Fibroblast of mammary gland (primary cell): ENCODE data around the gene RFX1.
"Not testable (repeated sequence)": the region's sequence is repeated elsewhere in the genome, so short reads cannot be mapped to it uniquely, and the experiment has no call there.

ENCODE experiments used
- DNase-seq: peaks from one replicate; pipeline ENCODE4 v3.0.0-alpha.2; 2010; ENCODE audit warnings: low read depth
- H3K4me3 ChIP-seq: 2 replicates; pipeline ENCODE4 v1.5.1; 2011; ENCODE audit warnings: low read depth, mild to moderate bottlenecking, low read length, moderate library complexity; ENCODE audit not compliant: control insufficient read depth
- CTCF ChIP-seq: conservative IDR thresholded peaks from 2 replicates; pipeline ENCODE4 v1.5.1; 2011; ENCODE audit warnings: low read depth, low read length, inconsistent platforms; ENCODE audit not compliant: control insufficient read depth, insufficient read depth

The RFX1 gene

GRCh38 chr19:13978351-13979243 is 27.5 kb downstream of the RFX1 start:
- no peak for TF ChIP-seq CTCF
- DNase-seq = peak; percentile 20
- H3K4me3 ChIP-seq = no peak overlapping the region

GRCh38 chr19:13977803-13978202 is 28.3 kb downstream of the RFX1 start:
- no peak for DNase-seq
- no peak overlapping the region for H3K4me3 ChIP-seq
- no peak for TF ChIP-seq CTCF

- no peak for TF ChIP-seq CTCF
- no peak for DNase-seq
- H3K4me3 ChIP-seq = no peak overlapping the region
Observed at GRCh38 chr19:13976446-13976845, 29.7 kb downstream of the RFX1 start.

- TF ChIP-seq CTCF = no peak
- DNase-seq = no peak
- no peak overlapping the region for H3K4me3 ChIP-seq
Observed at GRCh38 chr19:13975870-13976269, 30.2 kb downstream of the RFX1 start.

GRCh38 chr19:13974073-13974472 is 32.0 kb downstream of the RFX1 start:
- no peak overlapping the region for H3K4me3 ChIP-seq
- DNase-seq = no peak
- no peak for TF ChIP-seq CTCF

GRCh38 chr19:13973479-13973878 is 32.6 kb downstream of the RFX1 start:
- not testable (repeated sequence) for H3K4me3 ChIP-seq, DNase-seq

- no peak overlapping the region for H3K4me3 ChIP-seq
- TF ChIP-seq CTCF = no peak
- DNase-seq = no peak
Observed at GRCh38 chr19:13972368-13973155, 33.6 kb downstream of the RFX1 start.

- not testable (repeated sequence) for H3K4me3 ChIP-seq, DNase-seq
Observed at GRCh38 chr19:13971868-13972267, 34.3 kb downstream of the RFX1 start.
